ENCODE results near the gene TELO2.

- TF ChIP-seq CTCF (IDR thresholded peaks at IDR 0.05) (no peak), POLR2A (IDR thresholded peaks at IDR 0.05) (no peak)
Observed at GRCh38 chr16:1550069-1550468, 56.9 kb downstream of the TELO2 start.

All from uterus (tissue), 2 donors.